HEK293T (cell line): ENCODE results near the gene NFATC1.

ENCODE experiments used
- CTCF ChIA-PET: fragments of 350-600 bp; formaldehyde crosslinking; extraction: SDS; loops from one replicate; lab custom pipeline; 2021; ENCODE audit warnings: antibody characterized with exemption, inconsistent platforms; lab: Yijun Ruan, JAX
- POLR2A ChIA-PET: fragments of 350-600 bp; formaldehyde crosslinking; extraction: SDS; loops from one replicate; lab custom pipeline; 2020; ENCODE audit warnings: antibody characterized with exemption, inconsistent platforms; lab: Yijun Ruan, JAX
- DNase-seq: peaks from one replicate; pipeline ENCODE4 v3.0.0; 2012; ENCODE audit warnings: mixed read lengths; ENCODE audit errors: extremely low spot score
- ARNT ChIP-seq: fragments of 450-650 bp; IDR thresholded peaks from 2 replicates; pipeline ENCODE4 v1.6.1; 2017; ENCODE audit warnings: mild to moderate bottlenecking
- BHLHE40 ChIP-seq: fragments of 450-650 bp; IDR thresholded peaks from 2 replicates; pipeline ENCODE4 v1.6.1; 2016; ENCODE audit warnings: mild to moderate bottlenecking, moderate library complexity, borderline replicate concordance
- CTBP1 ChIP-seq: fragments of 450-650 bp; IDR thresholded peaks from 2 replicates; pipeline ENCODE4 v1.6.1; 2016; ENCODE audit warnings: borderline replicate concordance
- ELF4 ChIP-seq: fragments of 450-650 bp; IDR thresholded peaks from 2 replicates; pipeline ENCODE4 v1.6.1; 2017; ENCODE audit warnings: antibody characterized with exemption
- FOXA1 ChIP-seq: fragments of 450-650 bp; IDR thresholded peaks from 2 replicates; pipeline ENCODE4 v1.6.1; 2016; ENCODE audit warnings: mild to moderate bottlenecking
- FOXK2 ChIP-seq: fragments of 450-650 bp; IDR thresholded peaks from 2 replicates; pipeline ENCODE4 v1.6.1; 2016; ENCODE audit warnings: mild to moderate bottlenecking
- FOXM1 ChIP-seq: fragments of 450-650 bp; IDR thresholded peaks from 2 replicates; pipeline ENCODE4 v1.6.1; 2017; ENCODE audit warnings: mild to moderate bottlenecking, borderline replicate concordance
- HDGF ChIP-seq: fragments of 450-650 bp; IDR thresholded peaks from 2 replicates; pipeline ENCODE4 v1.6.1; 2017; ENCODE audit warnings: antibody characterized with exemption, borderline replicate concordance
- L3MBTL2 ChIP-seq: fragments of 450-650 bp; conservative IDR thresholded peaks from 2 replicates; pipeline ENCODE4 v1.6.1; 2016; ENCODE audit warnings: mild to moderate bottlenecking
- LEF1 ChIP-seq: fragments of 450-650 bp; IDR thresholded peaks from 2 replicates; pipeline ENCODE4 v1.6.1; 2017; ENCODE audit warnings: mild to moderate bottlenecking, borderline replicate concordance
- NFRKB ChIP-seq: fragments of 450-650 bp; IDR thresholded peaks from 2 replicates; pipeline ENCODE4 v1.6.1; 2016; ENCODE audit warnings: mild to moderate bottlenecking, moderate library complexity
- SP1 ChIP-seq: fragments of 450-650 bp; IDR thresholded peaks from 2 replicates; pipeline ENCODE4 v1.6.1; 2017
- SUZ12 ChIP-seq: fragments of 450-650 bp; IDR thresholded peaks from 2 replicates; pipeline ENCODE4 v1.6.1; 2016; ENCODE audit warnings: mild to moderate bottlenecking
- TARDBP ChIP-seq: fragments of 450-650 bp; IDR thresholded peaks from 2 replicates; pipeline ENCODE4 v1.6.1; 2016
- ZNF384 ChIP-seq: fragments of 450-650 bp; IDR thresholded peaks from 2 replicates; pipeline ENCODE4 v1.6.1; 2016
- TF ChIP-seq, protein P1 (sequence below): fragments of 450-650 bp; IDR thresholded peaks from 2 replicates; pipeline ENCODE4 v1.6.1; 2016

The NFATC1 gene

DNA sequence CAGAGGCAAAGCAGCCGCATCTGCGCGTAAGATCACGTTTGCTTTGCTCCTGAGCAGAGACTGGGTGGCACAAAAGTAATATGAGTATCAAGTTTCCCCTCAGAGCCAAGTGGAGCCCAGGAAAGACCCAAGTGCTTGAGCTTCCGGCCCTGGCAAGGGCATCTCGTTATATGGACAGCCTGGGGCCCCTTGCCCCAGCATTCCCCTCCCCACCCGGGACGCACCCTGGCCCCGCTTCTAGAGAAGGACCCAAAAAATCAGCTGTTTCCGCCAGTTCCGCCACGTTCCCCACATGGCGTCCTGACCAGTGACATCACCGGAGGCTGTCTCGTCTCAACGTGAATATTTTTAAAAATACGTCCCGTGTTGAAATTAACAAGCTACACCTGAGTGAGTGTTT lies 135.1 kb downstream of the NFATC1 start:
- DNase-seq, result no peak
- ChIA-PET POLR2A (no interaction called here), CTCF (no interaction called here)
- TF ChIP-seq HDGF (no peak), ZNF384 (no peak), BHLHE40 (no peak), TARDBP (no peak), ARNT (no peak), L3MBTL2 (no peak), ELF4 (no peak), NFRKB (no peak), LEF1 (no peak), FOXA1 (no peak), FOXM1 (no peak), CTBP1 (no peak), SUZ12 (no peak), FOXK2 (no peak), SP1 (no peak)
- TF ChIP-seq, protein P1, sequence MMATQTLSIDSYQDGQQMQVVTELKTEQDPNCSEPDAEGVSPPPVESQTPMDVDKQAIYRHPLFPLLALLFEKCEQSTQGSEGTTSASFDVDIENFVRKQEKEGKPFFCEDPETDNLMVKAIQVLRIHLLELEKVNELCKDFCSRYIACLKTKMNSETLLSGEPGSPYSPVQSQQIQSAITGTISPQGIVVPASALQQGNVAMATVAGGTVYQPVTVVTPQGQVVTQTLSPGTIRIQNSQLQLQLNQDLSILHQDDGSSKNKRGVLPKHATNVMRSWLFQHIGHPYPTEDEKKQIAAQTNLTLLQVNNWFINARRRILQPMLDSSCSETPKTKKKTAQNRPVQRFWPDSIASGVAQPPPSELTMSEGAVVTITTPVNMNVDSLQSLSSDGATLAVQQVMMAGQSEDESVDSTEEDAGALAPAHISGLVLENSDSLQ, result no peak

DNA sequence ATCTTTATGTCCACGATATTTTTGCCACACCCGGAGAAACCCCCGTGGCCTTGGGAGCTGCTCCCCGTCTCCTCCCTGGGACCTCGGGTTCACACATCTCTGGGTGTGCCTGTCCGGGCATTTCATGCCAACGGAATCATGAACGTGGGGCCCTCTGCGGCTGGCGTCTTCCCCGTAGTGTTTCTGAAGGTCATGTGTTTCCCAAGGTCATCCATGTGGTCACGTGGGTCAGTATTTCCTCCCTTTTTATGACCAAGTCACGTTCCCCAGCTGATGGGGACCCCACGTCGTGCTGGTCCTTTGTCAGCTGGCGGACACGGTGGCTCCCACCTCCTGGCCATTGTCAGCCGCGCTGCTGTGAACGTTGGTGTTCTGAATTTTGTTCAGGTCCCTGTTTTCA lies 135.7 kb downstream of the NFATC1 start:
- no peak for DNase-seq
- POLR2A ChIA-PET, result no interaction called here

DNA sequence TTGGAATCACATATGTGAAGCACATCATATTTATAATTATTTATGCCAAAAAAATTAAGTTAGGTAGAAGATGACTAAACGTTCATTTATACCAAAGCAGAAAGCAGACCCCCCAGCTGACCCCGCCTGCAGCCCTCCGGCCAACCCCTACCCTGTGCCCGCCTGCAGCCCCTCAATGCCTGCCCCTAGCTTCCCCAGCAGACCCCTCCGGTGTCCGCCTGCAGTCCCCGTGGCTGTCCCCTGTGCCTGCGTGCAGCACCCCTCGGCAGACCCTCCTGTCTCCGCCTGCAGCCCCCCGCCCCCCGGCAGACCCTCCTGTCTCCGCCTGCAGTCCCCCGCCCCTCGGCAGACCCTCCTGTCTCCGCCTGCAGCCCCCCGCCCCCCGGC lies 136.2 kb downstream of the NFATC1 start:
- ChIA-PET CTCF (no interaction called here), POLR2A (no interaction called here)
- DNase-seq, result no peak
- TF ChIP-seq CTBP1 (no peak), NFRKB (no peak), FOXM1 (no peak), ELF4 (no peak), L3MBTL2 (no peak), HDGF (no peak), ARNT (no peak), FOXK2 (no peak), SUZ12 (no peak), TARDBP (no peak), BHLHE40 (no peak)

More for the DNA sequence above, 135.7 kb downstream of the NFATC1 start:
- TF ChIP-seq HDGF (no peak), SUZ12 (no peak), FOXA1 (no peak), L3MBTL2 (no peak), LEF1 (no peak), ARNT (no peak), TARDBP (no peak)
- CTCF ChIA-PET, result no interaction called here

DNA sequence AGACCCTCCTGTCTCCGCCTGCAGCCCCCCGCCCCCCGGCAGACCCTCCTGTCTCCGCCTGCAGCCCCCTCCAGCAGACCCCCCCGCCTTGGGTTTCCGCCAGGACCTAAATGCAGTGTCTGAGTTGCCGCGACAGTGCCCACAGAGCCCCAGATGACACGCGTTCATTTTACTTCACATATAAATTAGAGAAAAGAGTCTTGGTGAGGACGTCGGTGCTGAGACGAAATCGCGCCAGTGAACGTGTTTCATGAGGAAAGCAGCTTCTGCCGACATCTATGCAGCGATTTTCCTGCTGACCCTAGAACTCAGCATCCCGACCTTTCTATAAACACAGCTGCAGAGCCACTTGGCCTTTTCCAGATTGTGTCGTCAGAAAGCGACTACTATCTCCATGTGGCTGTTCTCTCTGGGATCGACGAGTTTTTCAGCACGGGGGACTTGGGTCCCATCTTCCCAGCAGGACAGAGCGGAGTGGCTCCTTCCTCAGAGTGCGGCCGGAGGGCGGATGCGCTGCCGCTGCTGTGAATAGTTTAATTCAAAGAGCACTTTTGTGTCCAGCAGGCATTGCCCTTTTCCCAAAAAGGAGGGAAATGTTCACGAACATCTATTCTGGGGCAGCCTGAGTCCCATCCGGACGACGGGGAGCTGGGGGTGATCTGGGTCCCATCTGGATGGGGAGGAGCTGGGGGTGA lies 136.7 kb downstream of the NFATC1 start:
- CTCF ChIA-PET, result no interaction called here
- POLR2A ChIA-PET, result no interaction called here
- TF ChIP-seq, protein P1, result no peak
- TF ChIP-seq ARNT (no peak), CTBP1 (no peak), L3MBTL2 (no peak), LEF1 (no peak), TARDBP (no peak), HDGF (no peak), SUZ12 (no peak), ELF4 (no peak), BHLHE40 (no peak), NFRKB (no peak), FOXK2 (no peak), FOXM1 (no peak), SP1 (no peak), FOXA1 (no peak), ZNF384 (no peak)
- DNase-seq, result no peak

DNA sequence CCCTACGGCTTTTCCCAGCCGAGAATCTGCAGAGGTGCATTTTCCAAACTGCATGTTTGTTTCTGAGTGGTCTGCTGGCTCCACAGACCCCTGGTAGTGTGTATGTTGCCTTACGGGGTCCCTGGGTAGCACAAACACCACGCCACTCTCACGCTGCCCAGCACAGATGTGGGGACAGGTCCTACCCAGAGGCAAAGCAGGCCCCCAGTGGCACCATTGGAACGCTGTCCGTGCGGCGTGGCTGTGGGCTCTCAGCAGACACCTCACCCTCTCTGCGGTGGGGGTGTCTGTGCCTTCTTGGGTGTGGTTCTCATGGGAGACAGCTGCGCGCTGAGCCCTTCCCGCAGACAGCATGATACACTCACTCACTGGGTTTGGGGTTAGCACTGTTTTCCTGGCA lies 137.4 kb downstream of the NFATC1 start:
- ChIA-PET CTCF (no interaction called here), POLR2A (no interaction called here)
- DNase-seq, result no peak
- TF ChIP-seq NFRKB, result no peak
- no peak for TF ChIP-seq CTBP1
- TF ChIP-seq, protein P1, result no peak
- TF ChIP-seq BHLHE40, result no peak
- TF ChIP-seq L3MBTL2, result no peak
- TF ChIP-seq ELF4, result no peak
- TF ChIP-seq FOXK2, result no peak
- no peak for TF ChIP-seq SP1
- TF ChIP-seq TARDBP, result no peak
- no peak for TF ChIP-seq FOXM1
- TF ChIP-seq ARNT, result no peak
- TF ChIP-seq SUZ12, result no peak
- TF ChIP-seq ZNF384, result no peak
- no peak for TF ChIP-seq HDGF
- no peak for TF ChIP-seq LEF1
- no peak for TF ChIP-seq FOXA1

DNA sequence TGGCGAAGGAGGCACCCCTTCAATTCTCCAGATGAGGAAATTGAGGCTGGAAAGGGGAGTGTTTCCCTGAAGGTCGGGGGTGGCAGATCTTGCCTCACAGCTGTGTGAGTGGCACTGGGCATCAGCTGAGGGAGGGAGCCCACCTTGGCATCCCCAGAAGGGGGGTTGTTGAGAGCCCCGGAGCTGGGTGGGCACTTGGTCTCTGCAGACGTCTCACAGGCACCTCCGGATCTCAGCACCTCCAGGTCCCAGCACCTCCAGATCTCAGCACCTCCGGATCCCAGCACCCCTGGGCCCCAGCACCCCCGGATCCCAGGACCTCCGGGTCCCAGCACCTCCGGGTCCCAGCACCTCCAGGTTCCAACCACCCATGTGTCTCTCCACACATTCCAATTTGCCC lies 137.9 kb downstream of the NFATC1 start:
- ChIA-PET CTCF (no interaction called here), POLR2A (no interaction called here)
- TF ChIP-seq, protein P1, result no peak
- TF ChIP-seq FOXK2 (no peak), HDGF (no peak), ARNT (no peak)
- no peak for DNase-seq
